Measurements from ENCODE around the gene RPL6.

The RPL6 gene

GRCh38 chr12:112375105-112375504 is 34.3 kb downstream of the RPL6 start:
- DNase-seq: no peak

DNA sequence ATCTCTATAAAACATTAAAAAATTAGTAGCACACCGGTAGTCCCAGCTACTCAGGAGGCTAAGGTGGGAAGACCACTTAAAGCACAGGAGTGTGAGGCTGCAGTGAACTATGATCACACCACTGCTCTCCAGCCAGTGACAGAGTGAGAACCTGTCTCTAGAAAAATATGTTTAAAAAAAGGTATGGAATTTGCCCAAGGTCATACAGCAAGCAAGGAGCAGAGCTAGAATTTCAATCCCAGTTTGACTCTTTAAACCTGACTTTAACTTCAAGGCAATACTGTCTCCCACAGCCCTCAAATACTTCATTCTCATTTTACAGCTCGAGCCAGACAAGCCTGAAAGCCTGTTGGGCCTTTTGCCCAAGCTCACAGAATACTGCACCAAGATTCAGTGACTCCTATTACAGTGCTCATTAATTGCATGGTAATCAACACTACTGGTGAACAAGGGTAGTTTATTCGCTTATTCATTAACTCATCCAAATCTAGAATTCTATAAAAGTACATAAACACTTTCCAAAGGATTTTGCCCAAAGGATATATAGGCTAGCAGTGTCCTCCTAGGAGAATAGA is 35.2 kb downstream of the RPL6 start:
- DNase-seq: no peak

GRCh38 chr12:112370868-112371510 is 38.4 kb downstream of the RPL6 start:
- DNase-seq: no peak

- DNase-seq: no peak
Observed at GRCh38 chr12:112370199-112370598, 39.2 kb downstream of the RPL6 start.

- DNase-seq: no peak
Observed at GRCh38 chr12:112368856-112369255, 40.5 kb downstream of the RPL6 start.

- DNase-seq: no peak
Observed at GRCh38 chr12:112367965-112368364, 41.4 kb downstream of the RPL6 start.

DNA sequence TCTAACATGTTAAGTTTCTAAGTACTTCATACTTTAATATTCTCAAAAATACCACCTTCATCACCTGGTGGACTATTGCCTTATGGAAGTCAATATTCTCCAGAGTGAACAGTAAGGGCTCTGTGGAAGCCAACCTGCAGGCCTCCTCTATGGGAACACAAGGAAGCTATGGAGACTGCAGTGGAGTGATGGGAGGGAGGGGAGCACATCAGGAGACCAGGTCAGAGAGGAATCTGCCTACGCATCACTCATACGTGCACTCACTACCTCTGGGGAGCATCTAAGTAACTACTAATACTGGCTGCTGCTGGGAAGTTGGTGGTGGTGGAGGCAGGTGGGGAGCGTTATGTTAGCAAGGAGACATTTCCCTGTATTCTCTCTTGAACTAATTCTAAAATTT is 47.1 kb downstream of the RPL6 start:
- DNase-seq: no peak

- DNase-seq: no peak
Observed at GRCh38 chr12:112361271-112361670, 48.1 kb downstream of the RPL6 start.

GRCh38 chr12:112359290-112359689 is 50.1 kb downstream of the RPL6 start:
- DNase-seq: no peak

DNA sequence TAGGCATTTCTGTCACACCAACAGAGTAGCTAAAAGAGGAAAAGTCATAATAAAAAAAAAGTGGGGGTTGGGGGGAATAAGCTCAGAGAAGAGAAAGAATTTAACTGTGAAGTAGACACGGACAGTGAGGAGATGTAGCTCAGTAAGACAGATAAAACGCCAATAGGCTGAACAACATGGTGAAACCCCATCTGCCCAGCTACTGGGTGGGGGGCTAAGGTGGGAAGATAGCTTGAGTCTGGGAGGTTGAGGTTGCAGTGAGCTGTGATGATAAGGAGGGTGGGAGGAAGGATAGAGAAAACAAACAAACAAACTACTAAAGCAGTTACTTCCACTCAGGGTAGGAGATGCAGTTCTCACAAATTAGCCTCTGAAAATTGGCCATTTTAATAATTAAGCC is 52.2 kb downstream of the RPL6 start:
- DNase-seq: no peak
